GM12878 (cell line): ENCODE measurements around the gene YAP1. TPM values are rescaled to one million over a fixed set of nuclear protein-coding genes. Genes with fewer than 3 reads are reported as not detected.

ENCODE experiments used
- ATAC-seq: fragments of 200-7000 bp; cut with Tn5 transposase; 3 replicates; pipeline ENCODE4 v1.9.1; 2020; ENCODE audit warnings: mild to moderate bottlenecking, moderate library complexity
- BruUV-seq: library from RNA; stranded (reverse); fragments of 400-500 nt; replicated peaks from 2 replicates; lab custom pipeline; 2021; lab: Mats Ljungman, UMichigan
- CTCF ChIA-PET: fragments of 300-600 bp; sonication (Branson Sonifier 250); formaldehyde crosslinking; extraction: SDS; loops from one replicate; lab custom pipeline; 2021; ENCODE audit warnings: inconsistent platforms; lab: Yijun Ruan, JAX
- POLR2A ChIA-PET: fragments of 350-600 bp; formaldehyde crosslinking; extraction: SDS; loops from one replicate; lab custom pipeline; 2021; ENCODE audit warnings: inconsistent platforms; lab: Charles Lee
- RAD21 ChIA-PET: fragments of 300-600 bp; sonication (Branson Sonifier 250); formaldehyde crosslinking; loops from one replicate; lab custom pipeline; 2023; ENCODE audit warnings: antibody characterized with exemption; ENCODE audit not compliant: unreplicated experiment; lab: Charles Lee
- SMC1A ChIA-PET: fragments of 300-600 bp; sonication (Branson Sonifier 250); formaldehyde crosslinking; loops from one replicate; lab custom pipeline; 2023; ENCODE audit not compliant: unreplicated experiment, uncharacterized antibody; lab: Charles Lee
- DNase-seq: peaks from one replicate; pipeline ENCODE4 v3.0.0-alpha.2; 2011; ENCODE audit warnings: low read depth, low spot score
- FAIRE-seq: peaks from 3 replicates; lab custom pipeline; 2011; peaks lifted over from hg19 to GRCh38; lab: Jason Lieb, UNC
- H2AFZ ChIP-seq: 2 replicates; pipeline ENCODE4 v1.6.0; 2011; ENCODE audit warnings: low read depth, low read length, control low read depth; ENCODE audit not compliant: control insufficient read depth
- H3K27ac ChIP-seq: 2 replicates; pipeline ENCODE4 v1.5.1; 2011; ENCODE audit warnings: control low read depth; ENCODE audit not compliant: control insufficient read depth, insufficient read depth
- H3K27me3 ChIP-seq, 2 experiments: replicated peaks in 1 of 2; 2 replicates each; pipeline versions ENCODE4 v1.6.0 to v1.6.1; 2011; ENCODE audit warnings: low read length in 1 of 2; ENCODE audit not compliant: control insufficient read depth in 2 of 2, insufficient read depth in 2 of 2
- H3K36me3 ChIP-seq, 2 experiments: 2 replicates each; pipeline ENCODE4 v1.5.1; 2011; ENCODE audit warnings: low read length in 1 of 2; ENCODE audit not compliant: control insufficient read depth in 2 of 2, insufficient read depth in 2 of 2
- H3K4me1 ChIP-seq: 2 replicates; pipeline ENCODE4 v1.6.1; 2011; ENCODE audit warnings: mild to moderate bottlenecking, low read length, moderate library complexity, mixed read lengths; ENCODE audit not compliant: control insufficient read depth, insufficient read depth
- H3K4me2 ChIP-seq: 2 replicates; pipeline ENCODE4 v1.6.0; 2011; ENCODE audit warnings: control low read depth; ENCODE audit not compliant: control insufficient read depth, insufficient read depth
- H3K4me3 ChIP-seq: fragments of 200-600 bp; sonication (generic); 2 replicates; pipeline ENCODE4 v1.5.1; 2016
- H3K79me2 ChIP-seq: 2 replicates; pipeline ENCODE4 v1.6.0; 2011; ENCODE audit warnings: low read length; ENCODE audit not compliant: control insufficient read depth, insufficient read depth
- H3K9ac ChIP-seq: 2 replicates; pipeline ENCODE4 v1.8.0; 2011; ENCODE audit warnings: low read length, control low read depth, mixed read lengths; ENCODE audit not compliant: control insufficient read depth, insufficient read depth
- H3K9me3 ChIP-seq: replicated peaks from 3 replicates; pipeline ENCODE4 v1.5.1; 2011; ENCODE audit warnings: mild to moderate bottlenecking, low read length; ENCODE audit not compliant: control insufficient read depth, insufficient read depth
- H4K20me1 ChIP-seq: 2 replicates; pipeline ENCODE4 v1.6.0; 2011; ENCODE audit not compliant: control insufficient read depth, insufficient read depth
- ZBTB11 ChIP-seq: fragments of 450-650 bp; formaldehyde crosslinking; IDR thresholded peaks from 2 replicates; pipeline ENCODE4 v1.5.0; 2022; ENCODE audit warnings: mild to moderate bottlenecking, missing genetic modification characterization
- WGBS: methylation state at CpG from one replicate; pipeline ENCODE4 v1.1.6; 2016; ENCODE audit warnings: low lambda C conversion rate; ENCODE audit not compliant: insufficient replicate concordance, insufficient coverage; ENCODE audit errors: missing lambda C conversion rate; 5-methylcytosine and 5-hydroxymethylcytosine counted together
- in situ Hi-C: fragments of 300-500 bp; cut with MboI; formaldehyde crosslinking; loops from 9 replicates; pipeline ENCODE4 v1.14.3; 2018; ENCODE audit warnings: mixed read lengths
- intact Hi-C: fragments of 100-400 bp; cut with micrococcal nuclease; formaldehyde crosslinking; loops from one replicate; pipeline ENCODE4 v1.14.2; 2022; ENCODE audit not compliant: unreplicated experiment
- polyA plus RNA-seq, 11 experiments: library from polyadenylated mRNA; depleted of rRNA in 4 of 11; unstranded in 6 of 11; stranded (reverse) in 5 of 11; fragments of >200 nt; fragmentation: Nextera tagmentation in 4 of 11; fragmentation: Illumina TruSeq in 1 of 11; extraction: Ambion mirVana in 4 of 11; extraction: Trizol in 1 of 11; gene quantifications; 1 replicate in 1 of 11; 2 replicates in 10 of 11; pipeline versions ENCODE4 v1.2.1 to v1.2.3, GENCODE V29; 2011 to 2016; ENCODE audit warnings: inconsistent platforms in 2 of 11, missing spikeins in 2 of 11, low read depth in 1 of 11
- total RNA-seq, 4 experiments: library from RNA; depleted of rRNA in 3 of 4; stranded (reverse); fragments of >200 nt in 3 of 4; fragmentation: Illumina TruSeq in 1 of 4; extraction: Trizol in 1 of 4; gene quantifications; 2 replicates each; pipeline versions ENCODE4 v1.2.1 to v1.2.3, GENCODE V29; 2013 to 2021

YAP1 gene
- total and polyA plus RNA-seq, 10 of the 15 experiments (the other 5 are each of a cell fraction or from before 2014, with no cell fraction given), result 0.03 to 0.33 (median 0.10) TPM; not detected in 6

- DNase-seq (no peak), FAIRE-seq (no peak)
- H3K9ac ChIP-seq, result no peak overlapping the region
- H2AFZ ChIP-seq, result no peak overlapping the region
- SMC1A ChIA-PET, result interaction anchor here (0.6 kb wide), 1 partner anchor 10 kb away, joined by 3 read pairs; no protein-coding TSS in a partner anchor
- no peak overlapping the region for H3K27ac ChIP-seq
- no peak for TF ChIP-seq ZBTB11 (CRISPR knock-in tag)
- TF ChIP-seq, all 136 proteins: peak for 0
- in situ Hi-C loops (no loop called here), intact Hi-C loops (no loop called here)
- Histone ChIP-seq H3K36me3 (no peaks in the 10 kb centered on the region), H3K4me3 (no peak overlapping the region), H3K79me2 (no peaks in the 10 kb centered on the region), H3K27me3 (no peaks in the 10 kb centered on the region; a peak in 1 of 4 replicates), H3K9me3 (no peaks in the 10 kb centered on the region), H3K4me1 (no peaks in the 10 kb centered on the region), H3K4me2 (no peak overlapping the region), H4K20me1 (no peaks in the 10 kb centered on the region)
- BruUV-seq, result no TSS peak
- ATAC-seq, result no peak
- RAD21 ChIA-PET, result interaction anchor here (0.5 kb wide), 1 partner anchor 81 kb away, joined by 3 read pairs; no protein-coding TSS in a partner anchor
- POLR2A ChIA-PET, result no interaction called here
- WGBS, result 27% methylated on average over 7 of the region's 7 CpGs
- CTCF ChIA-PET, result no interaction called here
Observed at GRCh38 chr11:102234779-102235439, 124.7 kb downstream of the YAP1 start.
